Measurements from ENCODE around the gene GID4.

GID4 gene

GRCh38 chr17:18065546-18065945, 26.3 kb downstream of the GID4 start:
- Mint-ChIP-seq H3K9me3 (no peaks in the 10 kb centered on the region), H3K27ac (ENCODE audit: low read depth) (no peak overlapping the region), H3K27me3 (no peaks in the 10 kb centered on the region), H3K4me1 (no peaks in the 10 kb centered on the region), H3K4me3 (no peak overlapping the region), H3K36me3 (ENCODE audit: insufficient read depth) (peaks cover 18% of the 10 kb centered on the region)
- ATAC-seq (replicated peaks; ENCODE audit: extremely low read depth, poor library complexity, severe bottlenecking) (no peak), DNase-seq (ENCODE audit: low spot score in 2 of 2) (no peak)

- H3K27ac Mint-ChIP-seq (ENCODE audit: low read depth): no peak overlapping the region
- DNase-seq (ENCODE audit: low spot score in 2 of 2) (no peak), ATAC-seq (replicated peaks; ENCODE audit: extremely low read depth, poor library complexity, severe bottlenecking) (no peak)
- H3K27me3 Mint-ChIP-seq: no peaks in the 10 kb centered on the region
- no peaks in the 10 kb centered on the region for H3K9me3 Mint-ChIP-seq
- H3K36me3 Mint-ChIP-seq (ENCODE audit: insufficient read depth): peaks cover 15% of the 10 kb centered on the region
- no peak overlapping the region for H3K4me3 Mint-ChIP-seq
- peaks cover 6% of the 10 kb centered on the region for H3K4me1 Mint-ChIP-seq
Measured at GRCh38 chr17:18066866-18067265, 27.7 kb downstream of the GID4 start.

GRCh38 chr17:18069101-18069500, 29.9 kb downstream of the GID4 start:
- no peak for DNase-seq (ENCODE audit: low spot score in 2 of 2)
- Mint-ChIP-seq H3K4me1 (peaks cover 7% of the 10 kb centered on the region), H3K27me3 (no peaks in the 10 kb centered on the region), H3K4me3 (no peak overlapping the region), H3K27ac (ENCODE audit: low read depth) (no peak overlapping the region), H3K36me3 (ENCODE audit: insufficient read depth) (peaks cover 15% of the 10 kb centered on the region), H3K9me3 (no peaks in the 10 kb centered on the region)
- ATAC-seq (replicated peaks; ENCODE audit: extremely low read depth, poor library complexity, severe bottlenecking): no peak

GRCh38 chr17:18070861-18071340, 31.7 kb downstream of the GID4 start:
- Mint-ChIP-seq H3K27me3 (peaks cover 14% of the 10 kb centered on the region), H3K4me3 (no peak overlapping the region), H3K27ac (ENCODE audit: low read depth) (no peak overlapping the region), H3K9me3 (no peaks in the 10 kb centered on the region), H3K36me3 (ENCODE audit: insufficient read depth) (peaks cover 4% of the 10 kb centered on the region), H3K4me1 (peaks cover 7% of the 10 kb centered on the region)
- no peak for DNase-seq (ENCODE audit: low spot score in 2 of 2)
- ATAC-seq (replicated peaks; ENCODE audit: extremely low read depth, poor library complexity, severe bottlenecking): no peak

GRCh38 chr17:18071751-18072150, 32.5 kb downstream of the GID4 start:
- Mint-ChIP-seq H3K9me3 (no peaks in the 10 kb centered on the region), H3K4me1 (peaks cover 7% of the 10 kb centered on the region), H3K27me3 (peaks cover 23% of the 10 kb centered on the region), H3K27ac (ENCODE audit: low read depth) (no peak overlapping the region), H3K36me3 (ENCODE audit: insufficient read depth) (no peaks in the 10 kb centered on the region), H3K4me3 (no peak overlapping the region)
- ATAC-seq (replicated peaks; ENCODE audit: extremely low read depth, poor library complexity, severe bottlenecking): no peak
- no peak for DNase-seq (ENCODE audit: low spot score in 2 of 2)

- DNase-seq (ENCODE audit: low spot score in 2 of 2) (no peak), ATAC-seq (replicated peaks; ENCODE audit: extremely low read depth, poor library complexity, severe bottlenecking) (no peak)
- Mint-ChIP-seq H3K4me1 (peaks cover 7% of the 10 kb centered on the region), H3K9me3 (no peaks in the 10 kb centered on the region), H3K27ac (ENCODE audit: low read depth) (no peak overlapping the region), H3K36me3 (ENCODE audit: insufficient read depth) (no peaks in the 10 kb centered on the region), H3K4me3 (no peak overlapping the region), H3K27me3 (peaks cover 39% of the 10 kb centered on the region)
Measured at GRCh38 chr17:18074566-18075272, 35.5 kb downstream of the GID4 start.

- Mint-ChIP-seq H3K27ac (ENCODE audit: low read depth) (no peak overlapping the region), H3K9me3 (no peaks in the 10 kb centered on the region), H3K36me3 (ENCODE audit: insufficient read depth) (no peaks in the 10 kb centered on the region), H3K4me1 (no peaks in the 10 kb centered on the region), H3K4me3 (no peak overlapping the region), H3K27me3 (peaks cover 53% of the 10 kb centered on the region)
- DNase-seq (ENCODE audit: low spot score in 2 of 2): no peak
- no peak for ATAC-seq (replicated peaks; ENCODE audit: extremely low read depth, poor library complexity, severe bottlenecking)
Measured at GRCh38 chr17:18076936-18077335, 37.7 kb downstream of the GID4 start.

- no peak for DNase-seq (ENCODE audit: low spot score in 2 of 2)
- H3K4me1 Mint-ChIP-seq: no peaks in the 10 kb centered on the region
- no peak for ATAC-seq (replicated peaks; ENCODE audit: extremely low read depth, poor library complexity, severe bottlenecking)
- H3K4me3 Mint-ChIP-seq: no peak overlapping the region
- H3K27me3 Mint-ChIP-seq: peaks cover 52% of the 10 kb centered on the region
- H3K36me3 Mint-ChIP-seq (ENCODE audit: insufficient read depth): no peaks in the 10 kb centered on the region
- H3K9me3 Mint-ChIP-seq: no peaks in the 10 kb centered on the region
- no peak overlapping the region for H3K27ac Mint-ChIP-seq (ENCODE audit: low read depth)
Measured at GRCh38 chr17:18079543-18079942, 40.3 kb downstream of the GID4 start.

GRCh38 chr17:18084256-18084655, 45.0 kb downstream of the GID4 start:
- peaks cover 19% of the 10 kb centered on the region for H3K4me1 Mint-ChIP-seq
- no peak overlapping the region for H3K4me3 Mint-ChIP-seq
- peaks cover 8% of the 10 kb centered on the region for H3K36me3 Mint-ChIP-seq (ENCODE audit: insufficient read depth)
- no peak overlapping the region for H3K27ac Mint-ChIP-seq (ENCODE audit: low read depth)
- DNase-seq (ENCODE audit: low spot score in 2 of 2) (no peak), ATAC-seq (replicated peaks; ENCODE audit: extremely low read depth, poor library complexity, severe bottlenecking) (no peak)
- peaks cover 19% of the 10 kb centered on the region for H3K27me3 Mint-ChIP-seq
- H3K9me3 Mint-ChIP-seq: no peaks in the 10 kb centered on the region

GRCh38 chr17:18087610-18088491, 48.6 kb downstream of the GID4 start, which contains the start of gene DRG2:
Gene DRG2 (plus strand): TSS chr17:18087948. CDS start chr17:18088024, 76 bp downstream.
- ATAC-seq (replicated peaks; ENCODE audit: extremely low read depth, poor library complexity, severe bottlenecking): peak; percentile 88
- peak within 1 kb of the TSS; percentile 96 for H3K4me3 Mint-ChIP-seq
- peak within 1 kb of the TSS; percentile 99 for H3K27ac Mint-ChIP-seq (ENCODE audit: low read depth)
- H3K4me1 Mint-ChIP-seq: peaks cover 37% of the 10 kb centered on the region
- no peaks in the 10 kb centered on the region for H3K9me3 Mint-ChIP-seq
- peaks cover 15% of the 10 kb centered on the region for H3K36me3 Mint-ChIP-seq (ENCODE audit: insufficient read depth)
- peak; percentile 84 to 91 for DNase-seq (ENCODE audit: low spot score in 2 of 2)
- no peaks in the 10 kb centered on the region for H3K27me3 Mint-ChIP-seq

GRCh38 chr17:18089613-18090012, 50.4 kb downstream of the GID4 start:
- no peak for DNase-seq (ENCODE audit: low spot score in 2 of 2)
- H3K27me3 Mint-ChIP-seq: no peaks in the 10 kb centered on the region
- H3K27ac Mint-ChIP-seq (ENCODE audit: low read depth): peak overlapping the region; percentile 99
- H3K36me3 Mint-ChIP-seq (ENCODE audit: insufficient read depth): peaks cover 29% of the 10 kb centered on the region
- no peak for ATAC-seq (replicated peaks; ENCODE audit: extremely low read depth, poor library complexity, severe bottlenecking)
- peak overlapping the region; percentile 96 for H3K4me3 Mint-ChIP-seq
- H3K4me1 Mint-ChIP-seq: peaks cover 37% of the 10 kb centered on the region
- no peaks in the 10 kb centered on the region for H3K9me3 Mint-ChIP-seq

- H3K9me3 Mint-ChIP-seq: no peaks in the 10 kb centered on the region
- peaks cover 44% of the 10 kb centered on the region for H3K36me3 Mint-ChIP-seq (ENCODE audit: insufficient read depth)
- no peak overlapping the region for H3K27ac Mint-ChIP-seq (ENCODE audit: low read depth)
- ATAC-seq (replicated peaks; ENCODE audit: extremely low read depth, poor library complexity, severe bottlenecking): no peak
- H3K27me3 Mint-ChIP-seq: no peaks in the 10 kb centered on the region
- no peak for DNase-seq (ENCODE audit: low spot score in 2 of 2)
- no peak overlapping the region for H3K4me3 Mint-ChIP-seq
- peaks cover 30% of the 10 kb centered on the region for H3K4me1 Mint-ChIP-seq
Measured at GRCh38 chr17:18093616-18094408, 54.6 kb downstream of the GID4 start.
